Kidney glomerular epithelial cell (primary cell): ENCODE measurements around the gene RBM33.
"Not testable (repeated sequence)": the region's sequence is repeated elsewhere in the genome, so short reads cannot be mapped to it uniquely, and the experiment has no call there.

Experiments
- DNase-seq: peaks from one replicate; lab custom pipeline; 2025; lab: John Stamatoyannopoulos, UW

The RBM33 gene

GRCh38 chr7:155809947-155810769 is 165.7 kb downstream of the RBM33 start:
- DNase-seq = no peak

GRCh38 chr7:155810770-155811559 is 166.5 kb downstream of the RBM33 start:
- DNase-seq = peak; percentile 8

- peak; percentile 10 for DNase-seq
These were observed 167.1 kb downstream of the RBM33 start for GRCh38 chr7:155811560-155811894.

- DNase-seq = peak; percentile 19
These were observed 167.7 kb downstream of the RBM33 start, which contains the start of gene SHH for GRCh38 chr7:155811895-155812761. Gene SHH (minus strand): TSS chr7:155812463. CDS start chr7:155812122, 341 bp downstream.

- DNase-seq = no peak
These were observed 168.7 kb downstream of the RBM33 start for GRCh38 chr7:155813125-155813524.

GRCh38 chr7:155813546-155814315 is 169.3 kb downstream of the RBM33 start:
- no peak for DNase-seq

GRCh38 chr7:155814316-155815276 is 170.1 kb downstream of the RBM33 start:
- DNase-seq = no peak

GRCh38 chr7:155815332-155816191 is 171.1 kb downstream of the RBM33 start:
- peak; percentile 34 for DNase-seq

GRCh38 chr7:155816192-155816508 is 171.7 kb downstream of the RBM33 start:
- DNase-seq = no peak

- no peak for DNase-seq
These were observed 172.5 kb downstream of the RBM33 start for GRCh38 chr7:155816996-155817395.

- not testable (repeated sequence) for DNase-seq
These were observed 173.1 kb downstream of the RBM33 start for GRCh38 chr7:155817515-155817914.

GRCh38 chr7:155818154-155818819 is 173.8 kb downstream of the RBM33 start:
- DNase-seq = no peak

- no peak for DNase-seq
These were observed 174.3 kb downstream of the RBM33 start for GRCh38 chr7:155818820-155819168.

- DNase-seq = no peak
These were observed 174.7 kb downstream of the RBM33 start for GRCh38 chr7:155819186-155819585.

- no peak for DNase-seq
These were observed 175.8 kb downstream of the RBM33 start for GRCh38 chr7:155820246-155820645.

- DNase-seq = no peak
These were observed 176.3 kb downstream of the RBM33 start for GRCh38 chr7:155820788-155821187.

GRCh38 chr7:155821851-155822250 is 177.4 kb downstream of the RBM33 start:
- DNase-seq = no peak

- no peak for DNase-seq
These were observed 179.9 kb downstream of the RBM33 start for GRCh38 chr7:155824227-155824886.
